Measurements from ENCODE around the gene FOXO1.

The FOXO1 gene

GRCh38 chr13:40572961-40573360 lies 93.5 kb downstream of the FOXO1 start:
- no peak for DNase-seq

GRCh38 chr13:40571338-40571963 lies 95.0 kb downstream of the FOXO1 start:
- DNase-seq: no peak

GRCh38 chr13:40570930-40571329 lies 95.5 kb downstream of the FOXO1 start:
- no peak for DNase-seq

GRCh38 chr13:40569024-40569350 lies 97.5 kb downstream of the FOXO1 start:
- no peak for DNase-seq

- DNase-seq: no peak
Observed at GRCh38 chr13:40568246-40569023, 98.0 kb downstream of the FOXO1 start.

- no peak for DNase-seq
Observed at GRCh38 chr13:40566811-40567210, 99.6 kb downstream of the FOXO1 start.

GRCh38 chr13:40565282-40566148 lies 100.9 kb downstream of the FOXO1 start:
- DNase-seq: no peak

GRCh38 chr13:40564342-40565001 lies 102.0 kb downstream of the FOXO1 start:
- peak; percentile 29 for DNase-seq

GRCh38 chr13:40563350-40564125 lies 102.9 kb downstream of the FOXO1 start:
- peak; percentile 69 for DNase-seq

GRCh38 chr13:40562975-40563349 lies 103.5 kb downstream of the FOXO1 start:
- no peak for DNase-seq

GRCh38 chr13:40559915-40560314 lies 106.5 kb downstream of the FOXO1 start:
- DNase-seq: no peak

GRCh38 chr13:40558656-40559055 lies 107.8 kb downstream of the FOXO1 start:
- DNase-seq: no peak

- DNase-seq: no peak
Observed at GRCh38 chr13:40556453-40556852, 110.0 kb downstream of the FOXO1 start.

- DNase-seq: no peak
Observed at GRCh38 chr13:40553356-40553755, 113.1 kb downstream of the FOXO1 start.

GRCh38 chr13:40552895-40553294 lies 113.5 kb downstream of the FOXO1 start:
- DNase-seq: no peak

GRCh38 chr13:40550130-40550529 lies 116.3 kb downstream of the FOXO1 start:
- DNase-seq: no peak

GRCh38 chr13:40549500-40550094 lies 116.8 kb downstream of the FOXO1 start:
- no peak for DNase-seq

GRCh38 chr13:40547591-40548315 lies 118.7 kb downstream of the FOXO1 start:
- no peak for DNase-seq

- no peak for DNase-seq
Observed at GRCh38 chr13:40546047-40546446, 120.4 kb downstream of the FOXO1 start.

GRCh38 chr13:40540328-40541044 lies 126.0 kb downstream of the FOXO1 start:
- no peak for DNase-seq

Data from eye (tissue), 1 donor.